HG03045 (cell line): ENCODE results near the gene AXIN2.
"Not testable (repeated sequence)": the region's sequence is repeated elsewhere in the genome, so short reads cannot be mapped to it uniquely, and the experiment has no call there.

Experiments used
- ATAC-seq: cut with Tn5 transposase; IDR thresholded peaks from one replicate; pipeline ENCODE4 v1.9.1; 2021; ENCODE audit warnings: mild to moderate bottlenecking, moderate library complexity; ENCODE audit not compliant: unreplicated experiment

The AXIN2 gene

DNA sequence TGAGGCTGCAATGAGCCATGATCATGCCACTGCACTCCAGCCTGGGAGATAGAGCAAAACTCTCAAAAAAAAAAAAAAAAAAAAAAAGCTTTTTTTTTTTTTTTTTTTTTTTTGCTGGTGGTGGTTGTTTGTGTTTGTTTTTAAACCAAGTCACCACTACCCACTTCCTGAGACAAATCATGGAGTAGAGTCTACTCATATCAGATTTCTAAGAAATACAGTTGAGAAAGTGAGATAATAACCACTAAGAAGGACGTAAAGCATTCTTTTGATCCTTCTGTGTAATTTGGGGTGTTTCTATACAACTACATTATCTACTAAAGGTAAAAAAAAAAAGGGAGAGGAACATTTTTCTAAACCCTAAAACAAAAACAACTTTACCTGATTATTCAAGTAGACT is 38.0 kb downstream of the AXIN2 start:
- ATAC-seq, result no peak

DNA sequence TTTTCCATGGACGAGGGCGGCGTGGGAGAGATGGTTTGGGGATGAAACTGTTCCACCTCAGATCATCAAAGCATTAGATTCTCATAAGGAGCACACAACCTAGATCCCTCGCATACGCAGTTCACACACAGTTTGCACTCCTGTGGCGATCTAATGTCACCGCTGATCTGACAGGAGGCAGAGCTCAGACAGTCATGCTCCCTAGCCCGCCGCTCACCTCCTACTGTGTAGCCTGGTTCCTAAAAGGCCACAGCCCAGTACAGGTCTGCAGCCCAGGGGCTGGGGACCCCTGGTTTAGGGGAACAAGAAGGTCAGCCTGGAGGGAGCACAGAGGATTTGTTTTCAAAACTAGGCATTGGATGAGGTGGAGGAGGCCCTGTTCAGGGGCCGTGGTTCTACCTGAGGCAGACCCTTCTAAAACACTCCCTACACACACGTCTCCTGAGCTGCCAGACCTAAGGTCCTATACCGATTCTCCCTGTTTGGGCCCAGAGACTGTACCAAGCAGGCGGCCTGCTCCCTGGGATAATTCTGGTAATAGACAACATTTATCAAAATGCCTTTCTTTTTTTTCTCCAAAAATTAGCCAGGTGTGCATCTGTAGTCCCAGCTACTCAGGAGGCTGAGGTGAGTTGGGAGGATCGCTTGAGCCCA is 38.6 kb downstream of the AXIN2 start:
- no peak for ATAC-seq

DNA sequence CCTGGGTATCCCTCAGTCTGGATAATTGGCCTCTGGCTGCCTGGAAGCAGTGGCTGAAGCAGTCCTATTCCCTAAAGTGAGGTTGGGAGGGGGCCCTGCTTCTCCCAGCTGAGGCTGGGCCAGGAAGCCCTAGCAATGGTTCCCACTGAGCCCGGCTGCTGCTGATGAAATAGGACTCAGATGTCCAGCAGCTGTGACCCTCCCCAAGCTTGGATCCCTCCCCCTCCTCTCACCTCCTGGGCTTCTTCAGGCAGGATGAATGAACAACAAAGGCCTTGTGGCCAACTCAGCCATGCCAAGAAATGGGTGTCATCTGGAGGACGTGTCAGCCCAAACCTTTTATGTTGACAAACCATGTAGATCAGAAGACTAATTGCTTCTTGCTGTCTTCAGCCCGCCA is 42.0 kb downstream of the AXIN2 start:
- no peak for ATAC-seq

DNA sequence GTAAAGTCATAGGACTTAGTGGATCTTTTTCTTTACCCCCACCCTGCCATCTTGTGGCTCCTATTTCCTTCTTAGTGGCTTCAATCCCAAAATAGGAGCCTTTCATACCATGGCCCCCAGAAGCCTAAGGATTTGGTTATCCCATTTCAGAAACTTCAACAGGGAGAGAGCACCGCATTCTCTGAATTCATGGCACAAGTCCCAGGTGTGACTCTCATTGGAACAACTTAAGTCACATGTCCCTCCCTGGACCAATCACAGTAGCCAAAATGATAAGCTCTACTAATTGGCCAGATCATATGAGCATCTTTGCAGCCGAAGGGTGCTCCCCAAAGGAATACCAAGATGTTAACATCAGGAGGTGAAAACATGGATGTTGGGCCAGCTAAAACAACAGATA is 43.2 kb downstream of the AXIN2 start:
- no peak for ATAC-seq

DNA sequence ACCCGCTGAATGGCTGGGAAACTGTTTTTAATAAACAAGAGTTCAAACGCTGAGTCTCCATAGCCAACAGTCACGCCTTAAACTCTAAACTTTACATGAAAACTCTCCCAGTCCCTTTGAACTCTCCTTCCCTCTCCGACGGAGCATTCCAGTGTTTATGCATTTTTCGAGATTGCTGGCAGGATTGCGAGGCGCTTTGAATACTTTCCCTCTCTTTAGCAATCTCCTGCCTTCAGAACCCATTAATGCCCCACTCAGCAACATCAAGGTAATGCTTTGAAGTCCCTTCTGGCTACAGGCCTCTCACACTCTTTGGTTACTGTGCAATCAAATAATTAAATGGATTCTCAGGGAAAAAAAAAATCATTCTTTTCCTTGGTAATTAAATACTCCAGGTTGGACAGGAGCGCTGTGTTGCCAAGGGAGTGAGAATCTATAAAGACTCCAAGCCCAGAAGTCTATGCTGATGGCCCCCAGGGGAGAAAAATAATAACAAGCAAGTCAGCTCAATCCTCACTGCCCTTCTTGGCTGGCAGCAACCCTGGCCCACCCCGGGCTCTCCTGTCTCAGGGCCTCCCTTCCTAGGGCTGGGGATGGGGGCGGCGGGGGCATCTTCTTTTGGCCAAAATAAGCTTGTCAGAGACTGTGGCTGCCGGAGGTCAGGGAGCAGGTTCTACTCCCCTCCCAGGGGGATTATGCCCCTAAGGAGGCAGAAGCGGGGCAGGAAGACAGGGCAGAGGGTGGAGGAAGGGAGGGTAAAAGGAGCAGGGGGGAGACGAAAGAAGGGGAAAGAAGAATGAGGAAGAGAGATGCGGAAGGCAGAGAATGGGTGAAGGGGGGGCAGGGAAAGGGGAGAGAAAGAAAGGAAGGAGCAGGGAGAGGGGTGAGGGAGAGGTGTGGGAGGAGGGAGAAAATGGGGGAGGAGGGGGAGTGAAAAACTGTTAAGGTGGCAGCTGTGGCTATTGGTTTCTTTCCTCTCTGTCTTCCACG is 45.2 kb downstream of the AXIN2 start:
- no peak for ATAC-seq

DNA sequence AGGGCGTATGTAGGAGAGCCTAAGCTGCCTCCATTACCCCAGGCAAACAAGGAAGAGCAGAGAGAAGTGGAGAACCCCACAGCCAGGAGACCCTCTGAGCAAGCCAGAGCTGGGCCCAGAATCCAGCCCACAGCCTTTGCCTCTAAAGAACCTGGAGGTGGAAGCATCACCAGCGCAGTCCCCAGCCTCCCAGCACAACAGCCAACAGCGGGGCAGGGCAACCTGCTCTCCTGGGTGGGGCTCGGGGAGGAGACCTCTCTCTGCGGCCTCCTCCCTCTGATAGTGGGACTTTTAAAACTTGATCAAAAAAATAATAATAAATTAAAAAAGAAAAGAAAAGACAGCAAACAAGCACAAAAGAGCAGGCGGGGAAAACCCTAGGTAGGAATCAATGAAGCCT is 45.9 kb downstream of the AXIN2 start:
- no peak for ATAC-seq

DNA sequence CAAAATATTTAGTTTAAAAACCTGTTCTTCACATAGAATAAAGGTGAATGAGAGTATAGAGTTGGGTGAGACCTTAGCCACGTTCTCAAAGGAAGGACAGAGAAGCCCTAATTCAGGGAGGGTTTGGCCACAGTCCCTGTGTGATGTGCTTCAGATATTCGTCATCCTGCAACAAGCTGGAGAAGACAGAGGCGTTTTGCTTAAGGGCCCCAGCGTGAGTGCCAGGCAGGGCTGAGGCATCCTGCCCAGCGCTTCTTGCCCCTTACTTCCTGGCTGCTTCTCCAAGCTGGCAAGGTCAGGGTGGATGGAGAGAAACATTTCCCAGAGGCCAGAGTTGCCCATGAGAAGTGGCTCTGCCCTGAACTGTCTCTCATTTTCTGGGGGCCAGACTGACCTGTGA is 46.9 kb downstream of the AXIN2 start:
- no peak for ATAC-seq

DNA sequence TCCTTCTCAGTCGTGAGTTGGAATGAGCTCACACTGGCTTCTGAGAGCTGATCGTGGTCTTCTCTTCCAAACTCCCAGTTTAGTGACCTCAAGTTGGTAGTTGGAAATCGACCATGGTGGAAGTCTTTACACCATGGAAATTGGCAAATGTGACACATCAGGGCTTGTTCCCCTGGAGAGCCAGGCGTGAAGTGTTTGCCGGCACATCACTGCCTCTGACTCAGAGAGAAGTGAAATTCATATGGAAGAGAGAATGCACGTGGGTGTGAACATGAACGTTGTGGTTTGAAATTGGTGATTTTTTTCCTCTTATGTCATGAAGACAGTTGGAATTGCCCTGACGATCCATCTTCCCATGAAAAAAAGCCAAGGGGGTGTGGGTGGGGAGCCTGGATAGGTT is 47.4 kb downstream of the AXIN2 start:
- ATAC-seq, result no peak

DNA sequence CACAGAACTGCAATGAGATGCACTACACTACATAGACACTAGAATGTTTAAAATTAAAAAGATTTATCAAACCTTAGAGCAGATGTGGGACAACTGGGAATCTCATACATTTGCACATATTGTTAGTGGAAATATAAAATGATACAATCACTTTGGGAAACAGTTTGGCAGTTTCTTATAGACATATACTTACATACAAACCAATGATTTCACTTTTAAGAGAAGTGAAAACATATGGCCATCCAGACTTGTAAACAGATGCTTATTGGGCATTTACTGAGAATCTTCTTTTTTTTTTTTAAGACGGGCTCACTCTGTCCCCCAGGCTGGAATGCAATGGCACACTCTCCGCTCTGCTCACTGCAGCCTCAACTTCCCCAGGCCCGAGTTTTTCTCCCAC is 50.1 kb downstream of the AXIN2 start:
- no peak for ATAC-seq

DNA sequence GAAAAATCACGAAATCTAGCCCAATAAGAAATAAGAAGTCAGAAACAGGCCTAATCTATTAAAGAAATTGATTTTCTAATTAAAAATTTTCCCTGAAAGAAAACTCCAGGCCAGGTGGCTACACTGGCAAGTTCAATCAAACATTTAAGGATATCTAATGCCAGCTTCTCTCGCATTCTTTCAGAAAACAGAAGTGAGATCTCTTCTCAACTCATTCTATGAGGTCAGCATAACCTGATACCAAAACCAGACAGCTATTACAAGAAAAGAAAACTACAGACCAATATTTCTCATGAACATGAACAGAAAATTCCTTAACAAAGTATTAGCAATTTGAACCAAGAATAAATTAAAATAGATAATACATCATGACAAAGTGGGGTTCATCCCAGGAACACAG is 52.4 kb downstream of the AXIN2 start:
- ATAC-seq, result no peak

DNA sequence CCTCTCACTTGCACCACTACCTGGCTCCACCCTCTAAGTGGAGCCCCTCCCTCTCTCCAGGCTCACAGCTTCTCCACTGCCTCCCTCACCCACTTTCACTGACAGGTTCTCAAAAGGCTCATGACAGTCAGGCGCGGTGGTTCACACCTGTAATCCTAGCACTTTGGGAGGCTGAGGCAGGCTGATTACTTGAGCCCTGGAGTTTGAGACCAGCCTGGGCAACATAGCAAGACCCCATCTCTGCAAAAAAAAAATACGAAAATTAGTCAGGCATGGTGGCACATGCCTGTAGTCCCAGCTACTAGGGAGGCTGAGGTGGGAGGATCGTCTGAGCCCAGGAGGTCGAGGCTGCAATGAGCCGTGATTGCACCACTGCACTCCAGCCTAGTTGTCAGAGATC is 56.8 kb downstream of the AXIN2 start:
- not testable (repeated sequence) for ATAC-seq

DNA sequence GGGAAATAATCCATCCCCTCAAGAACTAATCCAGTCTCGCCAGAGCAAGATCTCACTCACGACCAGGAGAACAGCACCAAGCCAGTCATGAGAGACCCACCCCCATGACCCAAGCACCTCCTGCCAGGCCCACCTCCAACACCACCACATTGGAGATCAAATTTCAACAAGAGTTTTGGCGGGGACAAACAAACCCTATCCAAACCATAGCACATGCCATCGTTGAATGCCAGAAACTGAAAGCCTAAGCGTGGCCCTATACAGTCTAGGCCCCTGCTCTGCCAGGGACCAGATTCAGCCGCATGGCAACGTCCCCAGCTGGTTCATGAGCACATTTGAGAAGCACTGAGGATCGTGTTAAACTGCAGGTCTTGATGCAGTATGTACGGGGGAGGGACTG is 57.3 kb downstream of the AXIN2 start:
- no peak for ATAC-seq

DNA sequence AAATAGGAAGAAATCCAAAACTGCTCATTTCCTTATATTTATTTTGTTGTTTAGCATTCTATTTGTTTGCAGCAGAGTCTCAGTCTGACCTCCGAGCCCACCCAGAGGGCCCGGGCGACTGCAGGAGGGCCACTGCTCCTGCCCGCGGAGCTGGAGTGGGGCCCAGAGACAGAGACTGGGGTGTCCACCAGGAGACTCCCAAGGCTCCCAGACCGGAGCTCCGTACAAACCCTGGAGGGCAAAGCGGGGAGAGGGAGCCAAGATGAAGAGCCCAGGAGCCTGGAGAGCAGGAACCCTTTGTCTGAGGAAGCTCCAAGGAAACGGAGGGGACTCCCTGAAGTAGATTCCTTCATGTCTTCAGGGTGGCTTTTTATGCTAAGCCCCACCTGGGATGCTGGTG is 57.9 kb downstream of the AXIN2 start:
- ATAC-seq, result no peak

DNA sequence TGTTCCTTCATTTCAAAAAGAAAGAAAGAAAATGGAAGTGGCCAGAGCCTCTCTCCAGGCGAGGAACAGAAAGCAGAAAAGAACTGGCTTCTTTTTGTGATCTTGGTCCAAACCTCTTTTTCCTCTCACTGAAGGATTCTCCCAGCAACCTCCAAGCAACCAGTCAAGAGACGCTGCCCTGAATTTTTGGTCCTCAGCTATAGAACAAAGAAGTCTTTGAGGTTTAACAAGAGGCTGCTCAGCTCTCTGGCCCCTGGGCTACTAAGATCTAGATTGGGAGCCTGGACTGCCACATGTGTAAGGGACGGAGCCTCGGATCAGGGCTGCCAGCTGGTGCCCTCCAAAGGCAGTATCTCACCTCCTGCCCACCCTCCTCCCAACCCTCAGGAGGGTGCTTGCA is 62.6 kb downstream of the AXIN2 start:
- no peak for ATAC-seq

DNA sequence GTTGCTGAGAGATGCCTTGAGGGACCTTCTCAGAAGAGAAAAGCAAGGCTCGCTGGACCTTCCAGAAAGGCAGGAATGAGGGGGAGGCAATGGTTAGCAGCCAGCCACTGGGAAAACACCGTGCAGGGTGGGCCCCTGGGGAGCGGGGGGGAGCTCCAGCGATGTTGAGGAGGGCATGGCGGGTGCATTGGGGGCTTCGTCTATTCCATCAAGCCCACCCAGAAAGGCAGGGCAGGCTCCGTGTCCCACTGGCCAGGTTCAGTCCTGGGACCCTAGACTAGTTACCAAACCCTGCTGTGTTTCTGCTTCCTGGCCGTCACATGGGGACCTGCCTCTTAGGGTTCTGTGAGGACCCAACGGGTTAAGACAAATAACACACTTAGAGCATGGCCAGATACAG is 64.6 kb downstream of the AXIN2 start:
- ATAC-seq, result no peak

DNA sequence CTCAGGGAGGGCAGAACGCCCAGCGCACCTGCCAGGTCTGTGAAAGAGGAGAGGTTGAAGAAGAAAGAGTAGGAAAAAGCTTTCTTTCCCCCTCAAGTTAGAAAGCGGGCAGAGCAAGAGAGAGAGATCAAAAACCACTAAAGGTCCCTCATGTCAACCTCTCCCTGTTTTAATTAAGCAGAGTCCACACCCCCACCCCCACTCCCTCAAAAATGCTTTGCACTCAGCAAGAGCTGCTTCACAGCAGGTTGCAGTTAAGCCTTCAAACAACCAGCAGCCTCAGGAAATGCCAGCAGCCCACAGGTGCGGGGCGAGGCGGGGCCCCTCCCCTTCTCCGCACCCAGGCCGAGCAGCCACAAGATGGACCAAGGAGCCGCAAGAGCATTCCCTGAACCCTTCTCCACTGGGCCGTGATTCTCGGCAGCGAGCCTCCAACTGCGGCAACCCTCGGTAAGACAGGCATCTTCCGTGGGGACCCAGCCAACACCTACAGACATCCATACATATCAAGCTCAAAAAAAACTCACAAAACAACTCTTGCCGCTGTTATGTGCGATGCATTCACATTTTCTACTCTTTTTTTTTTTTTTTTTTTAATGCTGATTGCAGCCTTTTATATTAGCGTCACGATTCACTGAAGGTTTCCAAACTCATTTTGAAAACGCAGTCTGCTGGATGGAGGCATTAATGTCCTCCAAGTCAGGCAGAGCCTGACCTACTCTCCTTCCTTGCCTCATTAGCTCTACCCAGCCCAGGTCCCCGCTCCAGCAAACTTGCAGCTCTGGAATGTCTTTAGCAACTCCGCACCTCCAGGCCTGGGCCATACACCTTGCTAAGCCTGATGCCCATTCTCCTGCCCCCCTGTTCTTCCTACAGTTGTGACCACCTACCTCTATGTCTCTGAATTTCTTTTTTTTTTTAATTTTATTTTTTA is 66.1 kb downstream of the AXIN2 start:
- no peak for ATAC-seq

DNA sequence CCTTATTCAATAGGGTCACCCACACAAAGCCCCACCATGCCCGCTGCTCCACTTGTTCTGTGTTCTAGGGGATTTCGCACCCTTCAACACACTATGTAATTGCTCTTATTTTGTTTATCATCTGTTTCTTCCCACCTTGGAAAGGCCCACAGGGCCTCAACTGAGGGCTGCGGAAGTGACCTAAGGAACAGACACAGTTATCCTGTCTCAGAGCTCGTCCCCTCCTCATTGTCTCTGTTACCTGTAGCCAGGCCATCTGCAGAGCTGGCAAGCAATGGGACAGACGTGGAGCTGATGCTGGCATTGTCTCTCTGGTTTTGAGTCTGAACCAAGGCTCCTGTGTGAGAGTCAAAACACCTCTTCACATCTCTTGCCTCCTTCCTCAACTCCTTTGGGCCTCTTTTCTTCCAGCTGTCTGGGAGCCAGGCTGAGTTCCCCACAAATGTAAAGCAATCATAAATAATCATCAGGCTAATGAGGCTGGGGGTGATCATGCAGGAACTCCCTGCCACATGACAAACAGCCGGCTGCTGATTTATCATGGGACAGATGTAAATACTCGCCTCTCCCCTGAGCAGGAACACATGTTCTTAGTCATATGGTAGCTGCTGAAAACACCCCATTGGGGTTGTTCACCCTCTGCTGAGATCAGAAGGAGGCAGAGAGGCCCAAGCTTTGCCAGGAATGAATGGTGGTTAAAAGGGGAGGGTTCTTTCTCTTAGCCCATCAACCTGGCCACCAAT is 71.9 kb downstream of the AXIN2 start:
- no peak for ATAC-seq

DNA sequence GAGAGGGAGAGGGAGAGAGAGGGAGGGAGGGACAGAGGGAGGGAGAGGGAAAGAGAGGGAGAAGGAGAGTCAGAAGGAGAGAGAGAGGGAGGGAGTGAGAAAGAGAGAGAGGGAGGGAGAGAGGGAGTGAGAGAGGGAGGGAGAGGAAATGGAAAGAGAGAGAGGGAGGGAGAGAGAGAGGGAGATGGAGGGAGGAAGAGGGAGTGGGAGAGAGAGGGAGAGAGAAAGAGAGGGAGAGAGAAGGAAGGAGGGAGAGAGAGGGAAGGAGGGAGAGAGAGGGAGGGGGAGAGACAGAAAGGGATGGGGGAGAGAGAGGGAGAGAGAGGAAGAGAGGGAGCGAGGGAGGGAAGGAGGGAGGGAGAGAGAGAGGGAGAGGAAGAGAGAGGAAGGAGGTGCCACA is 72.8 kb downstream of the AXIN2 start:
- ATAC-seq, result no peak

DNA sequence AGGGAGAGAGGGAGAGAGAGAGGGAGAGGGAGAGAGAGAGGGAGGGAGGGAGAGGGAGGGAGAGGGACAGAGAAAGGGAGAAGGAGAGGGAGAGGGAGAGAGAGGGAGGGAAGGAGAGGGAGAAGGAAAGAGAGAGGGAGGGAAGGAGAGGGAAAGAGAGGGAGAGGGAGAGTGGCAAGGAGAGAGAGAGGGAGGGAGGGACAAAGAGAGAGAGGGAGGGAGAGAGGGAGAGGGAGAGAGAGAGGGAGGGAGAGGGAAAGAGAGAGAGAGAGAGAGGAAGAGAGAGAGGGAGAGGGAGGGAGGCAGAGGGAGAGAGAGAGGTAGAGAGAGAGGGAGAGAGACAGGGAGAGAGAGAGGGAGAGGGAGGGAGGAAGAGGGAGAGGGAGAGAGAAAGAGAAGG is 73.5 kb downstream of the AXIN2 start:
- ATAC-seq, result no peak

DNA sequence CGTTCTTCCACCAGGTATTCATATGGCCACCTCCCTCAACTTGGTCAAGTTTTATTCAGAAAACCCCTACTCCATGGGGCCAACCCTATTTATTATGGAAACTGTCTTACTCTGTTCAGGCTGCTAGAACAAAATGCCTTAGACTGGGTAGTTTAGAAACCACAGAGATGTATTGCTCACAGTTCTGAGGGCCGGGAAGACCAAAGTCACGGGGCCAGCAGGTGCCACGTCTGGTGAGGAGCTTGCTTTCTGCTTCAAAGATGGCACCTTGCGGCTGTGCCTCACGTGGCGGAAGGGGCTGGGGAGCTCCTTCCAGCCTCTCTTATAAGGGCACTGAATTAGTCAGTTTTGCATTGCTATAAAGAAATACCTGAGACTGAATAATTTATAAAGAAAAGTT is 74.3 kb downstream of the AXIN2 start:
- no peak for ATAC-seq
